T-helper 1 cell (primary cell): ENCODE results near the gene CRYBB1.

Experiments
- DNase-seq, 5 donors: peaks; one replicate each; pipeline ENCODE4 v3.0.0-alpha.2; 2012 to 2020
- total RNA-seq, 4 donors: gene quantifications; one replicate each; lab custom pipeline; 2026; lab: John Stamatoyannopoulos, UW

Gene CRYBB1
- 0 reads per million in 4 donors for total RNA-seq

DNA sequence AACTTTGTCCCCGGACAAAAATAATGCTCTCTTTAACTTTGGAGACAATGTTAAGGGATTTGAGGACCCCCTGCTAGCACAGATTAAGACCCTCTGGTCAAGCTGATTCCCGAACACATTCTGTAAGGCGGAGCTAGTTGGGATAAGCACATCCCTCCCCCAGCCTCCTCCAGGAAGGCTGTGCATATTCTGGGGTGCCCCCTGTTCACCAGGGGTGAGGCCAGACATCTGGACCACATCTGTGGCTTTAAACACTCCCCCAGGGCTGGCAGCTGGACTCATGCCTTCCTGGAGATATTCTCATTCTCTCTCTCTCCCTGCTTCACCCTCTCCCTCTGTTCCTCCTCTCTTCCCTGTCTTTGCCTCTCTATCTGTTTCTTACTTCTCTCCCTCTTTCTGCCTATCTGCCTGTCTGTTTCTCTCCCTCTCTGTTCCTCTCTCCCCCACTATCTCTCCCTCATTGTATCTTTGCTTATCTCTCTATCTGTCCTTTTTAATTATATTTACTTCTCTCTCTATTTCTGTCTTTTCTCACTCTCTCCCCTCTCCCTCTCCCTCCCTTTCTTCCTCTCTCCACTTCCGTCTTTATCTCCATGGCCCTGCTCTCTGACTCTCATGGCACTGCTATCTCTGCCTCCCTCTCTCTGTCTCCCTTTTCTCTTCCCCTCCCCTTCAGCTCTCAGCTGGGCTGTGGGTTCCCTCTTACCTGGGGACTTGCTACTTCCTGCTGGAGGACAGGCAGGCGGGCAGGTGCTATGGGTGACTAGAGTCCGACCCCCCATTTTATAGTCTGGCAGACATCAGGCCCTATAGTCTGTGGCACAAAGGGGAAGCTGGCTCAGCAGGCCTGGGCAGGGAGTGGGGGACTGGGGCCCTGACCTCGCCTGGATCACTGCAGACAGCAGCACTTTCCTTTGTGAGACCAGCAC lies at the start of gene CRYBB1:
TSS of gene CRYBB1 (minus strand) at position 757 of the 929 bp plus-strand sequence. CDS start 1,708 bp downstream, outside the sequence.
- DNase-seq, result no peak

DNA sequence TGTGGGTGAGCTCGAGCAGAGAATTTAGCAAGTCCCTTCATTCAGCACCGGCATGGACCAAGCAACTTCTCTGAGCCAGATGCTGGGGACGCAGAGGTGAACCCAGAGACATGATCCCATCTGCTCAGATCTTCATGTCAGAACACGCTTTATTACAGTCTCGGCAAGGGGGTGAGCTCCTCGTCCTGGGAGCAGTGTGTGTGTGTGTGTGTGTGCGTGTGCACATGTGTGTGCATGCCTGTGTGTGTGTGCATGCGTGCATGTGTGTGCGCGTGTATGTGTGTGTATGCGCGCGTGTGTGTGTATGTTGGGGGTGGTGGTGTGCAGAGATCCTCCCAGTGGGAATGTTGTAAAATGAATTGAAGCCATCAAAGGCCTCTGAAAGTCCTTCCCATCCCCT lies 49.3 kb upstream of the CRYBB1 start:
- DNase-seq, result no peak

DNA sequence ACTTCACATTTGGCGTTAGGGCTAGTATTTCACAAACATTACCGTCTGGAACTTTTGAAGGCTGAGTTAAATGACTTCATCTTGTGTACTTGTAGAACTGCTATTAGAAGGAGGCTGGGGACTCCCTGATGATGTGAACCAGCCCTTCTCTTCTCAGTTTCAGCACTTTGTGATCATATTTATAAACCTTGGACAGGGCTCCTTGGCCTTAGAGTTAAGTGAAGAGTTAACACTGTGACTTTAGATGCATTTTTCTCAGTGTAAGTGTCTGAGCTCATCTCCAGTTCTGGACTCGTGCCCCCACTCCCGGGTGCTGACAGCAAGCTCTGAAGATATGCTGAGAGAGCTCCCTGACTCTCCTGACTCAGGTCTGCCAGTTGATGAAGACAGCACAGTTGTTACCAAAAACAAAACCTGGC lies 48.0 kb upstream of the CRYBB1 start:
- no peak for DNase-seq

DNA sequence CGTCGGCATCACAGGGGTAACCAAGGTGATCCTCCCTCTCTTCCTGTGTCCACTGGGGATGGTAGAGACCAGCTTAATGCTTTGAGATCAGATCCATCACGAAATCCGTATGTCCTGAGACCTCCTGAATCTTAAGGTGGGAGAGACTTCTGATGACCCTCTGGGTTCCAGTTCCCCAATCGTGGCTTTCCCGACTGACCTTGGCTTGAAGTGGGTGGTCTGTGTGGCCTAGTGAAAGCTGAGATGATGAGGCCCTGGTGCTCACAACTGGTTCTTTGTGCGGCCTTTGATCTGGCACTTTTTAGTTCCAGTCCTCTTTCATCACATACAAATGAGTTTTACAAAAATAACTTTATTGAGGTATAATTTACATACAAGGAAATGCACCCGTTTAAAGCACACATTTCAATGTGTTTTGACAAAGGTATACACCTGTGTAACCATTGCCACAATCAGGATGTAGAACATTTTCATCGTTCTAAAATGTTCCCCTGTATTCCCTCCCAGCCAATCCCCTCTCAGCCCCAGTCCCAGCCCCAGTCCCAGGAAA lies 45.6 kb upstream of the CRYBB1 start:
- DNase-seq, result no peak

DNA sequence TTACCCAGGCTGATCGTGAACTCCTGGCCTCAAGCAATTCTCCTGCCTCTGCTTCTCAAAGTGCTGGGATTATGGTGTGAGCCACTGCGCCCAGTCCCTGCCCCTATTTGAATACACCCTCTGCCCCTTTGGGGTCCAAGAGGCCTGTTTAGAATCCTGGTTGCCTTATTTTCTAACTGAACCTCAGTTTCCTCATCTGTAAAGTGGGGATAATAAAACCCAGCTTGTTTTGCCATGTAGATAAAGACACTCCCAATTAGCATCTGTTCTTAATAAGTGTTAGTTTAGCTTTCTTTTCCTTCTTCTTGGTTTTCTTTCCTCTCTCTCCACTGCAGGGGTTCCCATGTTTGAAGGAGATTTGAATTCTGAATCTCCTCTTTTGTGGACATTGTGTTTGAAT lies 44.3 kb upstream of the CRYBB1 start:
- no peak for DNase-seq

DNA sequence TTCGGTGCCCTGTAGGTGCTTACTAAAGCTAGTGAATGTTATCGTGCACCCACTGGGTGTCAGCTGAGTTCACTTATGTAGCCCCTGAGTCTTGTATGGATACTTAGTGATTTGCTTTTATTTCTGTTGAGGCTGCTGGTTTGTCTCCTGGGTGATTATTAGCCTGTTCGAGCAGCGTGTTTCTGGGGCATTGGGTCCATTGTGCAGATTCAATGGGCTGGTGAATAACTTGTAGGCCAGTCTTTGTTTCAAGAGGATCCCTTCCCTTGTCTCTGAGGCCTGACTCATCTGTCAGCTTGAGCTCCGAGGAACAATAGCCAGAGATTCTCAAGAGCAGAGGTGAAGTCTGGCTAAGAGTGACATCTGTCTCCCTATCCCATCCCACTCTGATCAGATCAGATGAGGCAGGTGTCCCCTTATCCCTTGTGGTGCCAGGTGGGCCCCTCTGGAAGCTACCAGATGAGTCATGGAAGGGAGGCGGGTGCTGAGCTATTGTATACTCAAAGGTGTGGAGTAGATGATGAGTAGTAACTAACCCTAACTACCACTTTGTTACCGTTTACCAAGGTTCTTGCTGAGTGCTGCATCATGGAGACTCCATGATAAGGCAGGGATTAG lies 43.2 kb upstream of the CRYBB1 start:
- DNase-seq, result no peak

DNA sequence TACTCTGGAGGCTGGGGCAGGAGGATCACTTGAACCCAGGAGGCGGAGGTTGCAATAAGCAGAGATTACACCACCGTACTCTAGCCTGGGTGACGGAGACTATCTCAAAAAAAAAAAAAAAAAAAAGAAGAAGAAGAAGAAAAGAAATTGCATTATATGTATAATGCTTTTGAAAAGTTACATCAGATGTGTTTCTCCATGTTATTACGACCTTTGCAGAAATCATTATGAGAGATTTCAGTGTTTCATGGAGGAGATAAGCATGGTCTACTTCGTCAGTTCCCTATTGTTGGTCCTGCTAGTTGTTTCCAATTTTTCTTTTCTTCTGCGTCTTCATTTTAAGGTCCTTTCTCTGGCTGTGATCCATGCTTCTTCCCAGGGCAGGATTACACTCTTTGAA lies 42.5 kb upstream of the CRYBB1 start:
- DNase-seq, result no peak

DNA sequence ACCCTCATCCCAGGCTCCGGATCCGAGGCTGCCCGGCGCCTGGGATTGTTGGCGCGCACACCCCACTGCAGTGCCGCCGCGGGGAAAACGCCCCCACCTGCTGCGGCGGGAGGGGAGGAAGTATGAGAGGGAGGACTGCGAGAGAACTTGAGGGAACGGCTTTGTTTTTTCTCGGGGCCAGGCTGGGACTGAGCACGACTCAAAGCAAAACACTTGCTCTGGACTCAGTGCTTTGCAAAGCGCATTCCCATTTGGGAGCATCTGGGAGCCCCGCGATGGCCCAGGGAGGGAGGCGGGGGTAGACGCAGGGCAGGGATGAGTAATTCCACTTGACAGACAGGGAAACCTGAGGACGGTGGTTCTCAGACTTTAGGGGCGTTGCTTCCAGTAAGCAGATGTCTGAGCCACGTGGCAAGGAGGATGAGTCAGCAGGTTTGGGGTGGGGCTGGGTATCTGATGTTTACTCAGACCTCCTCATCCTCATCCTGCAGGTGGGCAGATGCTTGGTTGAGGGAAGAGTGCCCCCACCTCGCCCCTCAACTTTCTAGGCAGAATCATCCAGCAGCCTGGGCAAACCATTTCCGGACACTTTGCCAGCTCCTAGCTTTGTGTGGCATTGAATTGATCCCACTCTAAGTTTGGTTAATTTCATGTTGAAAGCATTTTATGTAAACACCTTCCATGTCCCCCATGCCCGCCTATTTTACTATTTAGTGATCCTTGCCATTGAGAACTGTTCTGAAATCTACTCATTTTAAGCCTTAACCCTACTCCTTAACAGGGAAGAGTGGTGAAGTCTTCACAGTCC lies 41.0 kb upstream of the CRYBB1 start:
- DNase-seq, result peak; percentile 19 to 85 (median 50)

DNA sequence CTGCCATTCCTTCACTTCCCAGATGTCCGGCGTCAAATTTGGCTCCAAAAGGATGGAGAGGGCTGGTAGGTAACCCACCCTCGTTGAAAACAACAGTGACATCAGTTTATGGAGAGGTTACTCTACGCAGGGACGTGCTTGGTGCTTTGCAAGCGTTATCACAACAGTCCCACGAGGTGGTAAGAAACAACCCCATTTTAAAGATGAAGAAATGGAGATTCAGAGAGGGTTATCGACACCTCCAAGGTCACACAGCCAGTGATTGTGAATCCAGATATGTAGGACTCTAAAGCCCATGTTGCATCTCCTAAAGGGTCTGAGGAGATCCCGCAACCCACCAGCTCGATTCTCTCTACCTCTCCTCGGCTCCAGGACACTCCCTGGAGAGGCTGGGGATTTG lies 40.3 kb upstream of the CRYBB1 start:
- DNase-seq, result peak in 1 of 5 donors; percentile 34

DNA sequence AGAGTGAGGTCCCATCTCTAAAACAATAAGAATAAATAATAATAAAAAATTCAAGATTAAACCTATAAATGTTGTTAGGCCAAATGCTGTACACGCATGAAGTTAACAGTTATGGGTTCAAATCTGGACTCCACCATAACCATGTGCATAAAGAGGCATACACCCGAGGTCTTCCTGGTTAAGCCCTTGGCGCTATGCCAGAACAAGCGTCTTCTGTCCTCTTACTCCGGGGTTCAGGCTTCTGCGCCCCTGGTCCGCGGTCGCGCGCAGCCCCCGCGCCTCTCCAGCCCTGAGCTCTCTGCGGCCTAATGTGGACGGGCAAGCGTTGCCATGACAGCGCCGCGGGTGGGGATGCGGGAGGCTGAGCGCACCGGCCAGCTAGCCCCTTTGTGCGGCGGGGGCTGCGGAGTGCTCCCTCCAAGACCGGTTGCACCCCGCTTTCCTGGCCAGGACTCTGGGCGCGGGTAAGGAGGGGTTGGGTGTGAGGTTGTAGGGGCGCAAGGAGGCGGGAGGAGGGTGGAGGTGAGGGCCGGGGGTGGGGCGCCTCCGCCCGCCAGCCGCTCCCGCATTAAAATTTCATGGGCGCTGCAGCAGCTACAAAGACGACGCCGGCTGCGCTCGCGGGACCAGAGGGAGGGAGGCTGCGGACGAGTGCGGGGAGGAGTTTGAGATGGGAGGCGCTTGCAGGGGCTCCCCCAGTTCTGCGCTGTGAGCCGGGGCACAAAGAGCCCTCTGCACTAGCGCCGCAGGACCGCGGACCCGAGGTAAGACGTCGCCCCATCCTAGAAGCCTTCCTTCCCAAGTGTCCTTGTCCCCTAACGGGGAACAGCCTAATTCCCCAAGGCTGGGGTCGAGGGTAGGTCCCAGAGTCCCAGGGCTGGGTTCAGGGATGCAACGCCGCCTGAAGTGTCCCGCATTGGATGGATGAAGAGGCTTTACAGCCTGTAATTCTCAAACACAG lies 39.3 kb upstream of the CRYBB1 start, which contains the start of gene MIAT:
TSS of gene MIAT (plus strand) at position 698 of the 961 bp plus-strand sequence.
- DNase-seq, result peak; percentile 48 to 80 (median 62)

DNA sequence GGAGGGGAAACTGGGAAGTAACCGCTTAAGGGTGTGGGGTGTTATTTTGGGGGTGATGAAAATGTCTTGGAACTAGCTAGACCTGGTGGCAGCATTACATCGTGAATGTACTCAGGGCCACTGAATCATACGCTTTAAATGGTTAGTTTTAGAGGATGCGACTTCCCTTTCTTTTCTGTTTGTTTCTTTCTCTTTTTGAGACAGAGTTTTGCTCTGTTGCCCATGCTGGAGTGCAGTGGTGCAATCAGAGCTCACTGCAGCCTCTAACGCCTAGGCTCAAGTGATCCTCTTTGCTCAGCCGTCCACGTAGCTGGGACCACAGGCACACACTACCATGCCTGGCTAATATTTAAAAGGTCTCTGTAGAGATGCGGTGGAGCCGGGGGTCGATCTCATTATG lies 34.0 kb upstream of the CRYBB1 start:
- no peak for DNase-seq

DNA sequence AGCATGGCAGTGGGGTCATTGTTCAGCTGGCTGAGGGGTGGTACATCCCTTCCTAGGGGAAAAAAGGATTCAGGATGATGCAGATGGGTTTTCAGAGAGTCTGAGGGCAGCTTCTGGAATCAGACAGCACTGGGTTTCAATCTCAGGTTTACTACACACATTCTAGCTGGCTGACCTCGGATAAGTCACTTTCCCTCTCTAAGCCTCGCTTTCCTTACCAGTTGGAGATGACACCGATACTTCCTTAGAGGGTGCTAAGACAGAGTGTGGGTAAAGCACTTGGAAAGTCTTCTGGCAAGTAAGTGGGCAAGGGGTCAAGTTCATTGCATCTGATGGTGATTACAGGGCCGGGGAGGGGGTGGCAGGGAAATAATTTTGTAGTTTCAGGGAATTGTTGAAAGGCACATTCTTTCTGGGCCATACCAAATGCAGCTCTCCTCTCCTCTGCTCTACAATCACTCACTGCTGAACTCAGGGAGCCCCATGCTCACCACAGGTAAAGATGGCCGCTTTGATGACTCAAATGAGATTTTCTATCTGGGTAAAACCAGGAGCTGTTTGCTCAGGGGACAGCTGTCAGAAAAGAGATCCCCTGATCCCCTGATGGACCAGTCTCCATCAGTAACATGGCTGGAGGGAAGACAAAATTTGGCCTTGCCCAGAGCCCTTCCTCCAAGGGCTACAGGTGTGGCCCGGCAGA lies 33.0 kb upstream of the CRYBB1 start:
- DNase-seq, result no peak

DNA sequence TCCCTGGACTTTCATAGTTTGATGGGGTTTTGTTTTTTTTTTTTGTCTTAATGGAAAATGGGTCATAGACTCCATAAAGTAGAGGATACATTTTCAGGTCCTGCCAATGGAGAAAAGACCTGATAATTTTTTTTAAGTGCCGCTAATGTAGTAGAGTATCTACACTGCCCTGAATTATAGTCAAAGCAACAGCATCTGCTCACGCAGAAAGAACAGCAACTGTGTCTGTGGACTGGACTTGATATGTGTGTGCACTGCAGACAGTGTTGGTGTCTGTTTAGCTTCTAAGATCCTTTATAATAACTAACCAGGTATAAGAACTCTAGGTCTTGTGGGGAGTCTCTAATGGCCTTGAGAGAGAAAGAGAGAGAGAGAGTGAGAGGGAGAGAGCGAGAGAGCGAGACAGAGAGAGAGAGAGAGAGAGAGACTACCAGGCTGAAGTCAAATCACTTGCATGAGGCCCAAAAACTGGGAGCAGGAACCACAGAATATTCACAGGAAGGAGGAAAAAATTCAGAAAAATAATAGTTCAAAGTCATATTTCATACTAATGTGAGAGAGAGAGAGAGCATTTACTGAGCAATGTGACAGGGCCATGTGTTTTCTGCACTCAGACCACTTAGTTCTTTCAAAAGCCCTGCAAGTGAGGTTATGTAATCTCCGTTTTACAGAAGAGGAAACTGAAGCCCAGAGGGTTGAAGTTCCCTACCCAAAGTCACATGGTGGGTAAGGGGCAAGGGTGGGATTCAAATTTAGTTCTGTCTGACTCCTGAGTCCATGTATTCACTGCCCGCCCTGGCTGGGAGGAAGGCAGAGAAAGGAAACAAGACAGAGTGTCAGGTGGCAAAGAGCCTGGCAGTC lies 30.9 kb upstream of the CRYBB1 start:
- no peak for DNase-seq

DNA sequence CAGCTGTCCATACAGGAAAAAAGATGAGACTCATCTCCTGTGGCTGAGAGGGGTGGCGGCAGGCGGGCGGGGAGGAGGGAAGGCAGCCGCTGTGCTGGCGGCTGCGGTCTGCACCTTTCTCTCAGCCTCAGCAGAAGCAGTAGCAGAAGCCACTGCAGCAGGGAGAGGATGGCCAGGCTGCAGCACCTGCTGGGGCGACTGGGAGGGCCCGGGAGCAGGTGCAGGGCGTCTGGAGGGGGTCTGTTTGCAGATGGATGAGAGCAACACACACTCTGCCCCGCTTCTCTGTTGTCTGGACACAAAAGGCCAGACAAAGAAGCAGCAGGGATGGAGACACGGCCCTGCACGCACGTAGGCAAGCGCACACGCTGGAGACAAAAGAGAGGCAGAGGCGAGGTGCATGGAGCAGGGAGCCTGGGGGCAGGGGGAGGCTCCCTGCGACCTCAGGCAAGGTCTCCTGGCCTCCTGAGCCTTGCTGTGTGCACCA lies 30.2 kb upstream of the CRYBB1 start:
- DNase-seq, result peak in 2 of 5 donors; percentile 36 to 66

DNA sequence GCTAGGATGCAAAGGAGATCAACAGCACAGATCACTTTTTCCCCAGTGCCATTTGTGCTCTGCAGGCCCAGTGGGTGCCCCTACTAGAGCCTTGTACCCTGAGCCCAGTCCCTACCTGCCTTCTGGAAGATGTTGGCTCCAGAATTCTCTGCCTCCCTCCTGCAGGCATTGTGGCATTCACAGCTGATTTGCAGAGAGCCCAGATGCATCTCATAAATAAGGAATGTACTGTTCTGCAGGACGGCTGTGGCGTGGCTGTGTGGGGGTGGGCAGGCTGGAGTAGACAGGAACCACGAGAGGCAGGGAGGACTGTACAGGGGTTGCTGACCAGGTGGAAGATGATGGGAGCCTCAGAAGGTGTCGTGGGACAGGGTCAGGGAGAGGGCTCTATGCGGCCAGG lies 28.3 kb upstream of the CRYBB1 start:
- no peak for DNase-seq

DNA sequence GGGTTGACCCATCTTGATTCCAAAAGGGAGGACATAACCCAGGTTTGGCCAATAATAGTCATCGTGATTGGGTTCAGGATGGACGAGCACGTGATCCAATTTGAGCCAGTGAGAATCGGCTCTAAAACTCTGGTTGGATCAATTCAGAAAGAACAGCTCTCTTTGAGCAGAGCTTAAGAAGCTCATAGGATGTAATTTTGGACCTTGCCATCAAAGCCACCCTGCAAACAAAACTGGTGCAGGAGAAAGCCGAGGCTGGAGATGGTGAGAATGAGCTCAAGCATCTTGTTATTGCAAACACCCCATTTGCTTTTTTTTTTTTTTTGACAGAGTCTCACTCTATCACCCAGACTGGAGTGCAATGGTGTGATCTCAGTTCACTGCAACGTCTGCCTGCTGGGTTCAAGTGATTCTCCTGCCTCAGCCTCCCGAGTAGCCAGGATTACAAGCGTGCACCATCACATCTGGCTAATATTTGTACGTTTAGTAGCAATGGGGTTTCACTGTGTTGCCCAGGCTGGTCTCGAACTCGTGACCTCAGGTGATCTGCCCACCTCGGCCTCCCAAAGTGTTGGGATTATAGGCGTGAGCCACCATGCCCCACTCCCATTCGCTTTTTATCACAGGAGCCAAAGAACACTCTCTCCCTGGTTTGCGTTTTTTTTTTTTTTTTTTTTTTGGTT lies 25.7 kb upstream of the CRYBB1 start:
- peak in 1 of 5 donors; percentile 48 for DNase-seq

DNA sequence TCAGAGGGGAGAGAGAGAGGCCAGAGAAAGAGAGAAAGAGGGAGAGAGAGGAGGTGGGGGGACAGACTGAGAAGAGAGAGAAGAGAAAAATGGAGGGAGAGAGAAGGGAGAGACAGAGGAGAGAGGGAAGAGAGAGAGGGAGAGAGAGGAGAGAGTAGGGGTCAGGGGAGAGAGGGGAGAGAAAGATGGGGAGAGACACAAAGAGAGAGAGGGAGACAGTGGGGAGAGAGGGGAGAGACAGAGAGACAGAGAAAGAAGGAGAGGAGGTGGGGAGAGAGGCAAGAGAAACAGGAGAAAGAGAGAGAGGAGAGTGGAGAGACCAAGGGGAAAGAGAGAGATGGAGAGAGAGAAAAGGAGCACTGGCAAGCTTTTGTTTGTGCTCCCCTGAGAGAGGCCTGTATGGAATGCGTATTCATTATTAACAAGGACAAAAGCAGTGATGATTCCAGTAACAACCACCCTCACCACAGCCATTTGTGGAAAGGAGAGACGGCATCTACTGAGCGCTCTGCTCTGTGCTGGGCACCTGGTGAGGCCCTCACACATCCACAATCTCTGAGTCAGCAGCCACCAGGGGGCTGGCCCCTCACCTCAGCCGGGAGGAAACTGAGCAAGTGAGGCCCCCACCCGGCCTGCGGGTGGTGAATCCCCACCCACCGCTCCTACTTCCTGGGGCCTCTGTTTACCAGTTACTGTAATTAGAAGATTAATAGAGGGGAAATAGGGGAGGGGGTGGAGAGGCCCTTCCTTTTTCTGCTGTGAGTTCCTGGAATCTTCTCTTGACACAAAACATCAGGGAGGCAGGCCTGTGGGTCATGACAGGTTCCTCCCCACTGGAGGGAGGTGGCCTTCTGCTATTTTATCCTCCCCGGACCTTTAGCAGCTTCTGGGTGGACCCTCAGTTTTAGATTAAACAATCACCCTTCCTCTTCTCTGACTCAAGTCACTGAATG lies 24.9 kb upstream of the CRYBB1 start:
- peak; percentile 23 to 87 (median 40) for DNase-seq

DNA sequence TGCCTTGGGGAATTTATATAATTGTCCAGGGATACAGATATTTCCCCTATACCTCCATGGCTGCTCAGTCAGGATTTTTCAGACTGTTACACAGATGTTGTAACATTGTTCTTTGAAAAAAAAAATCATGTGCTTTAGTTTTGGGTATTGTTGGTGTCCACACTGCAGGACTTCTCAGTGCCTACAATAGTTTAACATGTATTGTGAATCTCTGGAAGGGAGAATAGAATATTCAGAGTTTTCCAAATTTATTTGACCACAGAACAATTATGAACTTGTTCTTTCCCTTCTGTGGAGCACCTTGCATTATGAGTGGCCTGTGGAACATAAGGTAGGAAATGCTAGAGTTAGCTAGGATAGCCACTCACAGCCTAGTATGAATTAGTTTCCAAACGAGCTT lies 18.5 kb upstream of the CRYBB1 start:
- no peak for DNase-seq
